ENCODE measurements around the gene PLCB4.
"Not testable (repeated sequence)": the region's sequence is repeated elsewhere in the genome, so short reads cannot be mapped to it uniquely, and the experiment has no call there.

Gene PLCB4

GRCh38 chr20:9068841-9069663 is at the start of gene PLCB4:
TSS of gene PLCB4 (plus strand) at chr20:9069087. CDS start at chr20:9307815, 238,728 bp downstream.
- DNase-seq: no peak

DNA sequence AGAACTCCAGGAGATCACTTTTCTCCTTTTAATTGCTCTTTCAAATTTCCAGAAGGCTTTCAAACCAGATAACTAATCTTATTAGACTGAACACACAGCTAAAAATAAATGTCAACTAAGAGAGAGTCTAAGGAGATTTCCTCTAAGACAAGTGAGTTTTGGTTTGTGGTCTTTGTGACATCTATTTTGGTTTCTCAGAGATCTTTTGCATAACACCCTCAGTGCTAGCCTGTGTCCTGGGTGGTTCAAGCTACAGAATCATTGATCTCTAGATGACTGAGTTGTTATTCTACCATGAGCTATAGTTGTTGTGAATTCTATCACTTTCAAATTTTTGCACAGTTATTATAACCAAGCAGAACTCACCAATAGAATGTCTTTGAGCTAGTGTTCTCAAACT is 49.1 kb upstream of the PLCB4 start:
- no peak for DNase-seq

- no peak for DNase-seq
Observed at GRCh38 chr20:9021216-9021615, 47.7 kb upstream of the PLCB4 start.

DNA sequence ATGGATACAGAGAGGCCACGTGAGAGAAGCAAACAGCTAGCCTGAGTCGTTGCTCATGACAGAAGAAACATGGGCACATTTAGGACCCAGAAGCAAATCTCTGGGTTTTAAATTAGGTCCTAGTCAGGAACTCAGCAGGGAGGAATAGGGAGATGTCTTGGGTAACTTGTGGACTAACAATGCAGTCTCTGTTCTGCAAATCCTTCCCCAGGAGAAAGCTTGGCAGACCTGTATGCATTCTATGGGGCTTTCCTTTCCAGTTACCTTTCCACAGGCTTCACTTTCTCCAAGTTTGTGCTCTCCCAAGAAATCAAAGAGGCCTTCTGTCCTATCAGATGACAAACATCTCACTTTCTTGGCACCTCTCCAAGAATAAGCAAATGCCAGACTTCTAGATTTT is 47.2 kb upstream of the PLCB4 start:
- no peak for DNase-seq

GRCh38 chr20:9022376-9022775 is 46.5 kb upstream of the PLCB4 start:
- no peak for DNase-seq

DNA sequence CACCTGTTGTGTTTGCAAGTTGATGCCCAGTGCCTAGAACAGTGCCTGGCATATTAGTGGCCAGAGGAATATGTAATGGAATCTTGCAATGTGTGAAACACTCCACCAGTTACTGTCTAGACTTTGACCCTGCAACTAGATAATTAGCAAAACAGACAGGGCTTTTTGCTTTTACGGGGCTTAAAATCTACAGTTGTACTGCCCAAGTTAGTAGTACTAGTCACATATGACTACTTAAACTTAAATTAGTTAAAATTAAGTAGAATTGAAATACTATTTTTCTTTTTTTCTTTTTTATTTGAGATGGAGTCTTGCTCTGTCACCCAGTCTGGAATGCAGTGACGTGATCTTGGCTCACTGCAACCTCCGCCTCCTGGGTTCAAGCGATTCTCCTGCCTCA is 44.3 kb upstream of the PLCB4 start:
- DNase-seq: no peak

DNA sequence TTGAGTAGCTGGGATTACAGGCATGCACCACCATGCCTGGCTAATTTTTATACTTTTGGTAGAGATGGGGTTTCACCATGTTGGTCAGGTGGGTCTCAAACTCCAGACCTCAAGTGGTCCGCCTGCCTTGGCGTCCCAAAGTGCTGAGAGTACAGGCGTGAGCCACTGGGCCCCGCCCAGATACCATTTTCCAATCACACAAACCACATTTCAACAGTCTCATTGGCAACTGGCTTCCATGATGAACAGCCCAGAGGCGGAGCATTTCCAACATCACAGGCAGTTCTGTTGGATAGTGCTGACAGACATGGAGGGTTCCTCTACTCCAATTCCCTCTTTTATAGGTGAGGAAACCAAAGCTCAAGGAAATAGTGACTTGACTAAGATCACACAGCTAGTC is 43.9 kb upstream of the PLCB4 start:
- no peak for DNase-seq

- DNase-seq: no peak
Observed at GRCh38 chr20:9025643-9026042, 43.2 kb upstream of the PLCB4 start.

GRCh38 chr20:9027626-9028025 is 41.3 kb upstream of the PLCB4 start:
- DNase-seq: no peak

- DNase-seq: no peak
Observed at GRCh38 chr20:9028419-9028818, 40.5 kb upstream of the PLCB4 start.

DNA sequence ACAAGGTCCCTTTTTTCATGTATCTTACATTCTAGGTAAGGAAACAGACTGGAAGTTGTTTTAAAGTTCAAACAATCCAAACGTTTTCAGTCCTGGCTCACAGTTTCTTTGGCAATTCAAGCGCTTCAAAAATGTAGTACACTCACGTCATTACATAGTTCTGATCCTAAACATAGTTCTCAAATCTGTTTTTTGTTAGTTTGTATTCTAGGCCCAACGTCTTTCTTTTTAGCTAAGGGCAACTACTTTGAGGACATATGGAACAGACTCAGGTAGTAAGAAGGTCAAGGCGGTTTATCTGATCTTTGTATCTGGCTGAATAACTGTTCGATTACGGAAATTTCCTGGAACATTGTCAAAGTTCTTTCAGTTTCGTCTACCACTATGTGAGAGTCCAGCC is 36.9 kb upstream of the PLCB4 start:
- DNase-seq: no peak

DNA sequence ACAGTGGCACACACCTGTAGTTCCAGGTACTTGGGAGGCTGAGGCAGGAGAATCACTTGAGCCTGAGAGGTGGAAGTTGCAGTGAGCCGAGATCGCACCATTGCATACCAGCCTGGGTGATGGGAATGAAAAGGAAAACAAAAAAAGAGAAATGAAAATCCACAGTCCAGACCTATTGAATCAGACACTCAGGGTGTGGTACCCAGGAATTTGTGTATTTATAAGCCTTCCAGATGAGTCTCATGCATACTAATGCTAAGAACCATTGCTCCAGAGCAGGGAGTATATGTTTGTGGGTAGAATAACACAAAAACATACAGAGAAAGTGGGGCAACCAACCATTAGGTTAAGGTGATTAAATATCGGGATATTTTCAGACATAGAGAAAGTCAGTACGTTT is 36.1 kb upstream of the PLCB4 start:
- no peak for DNase-seq

DNA sequence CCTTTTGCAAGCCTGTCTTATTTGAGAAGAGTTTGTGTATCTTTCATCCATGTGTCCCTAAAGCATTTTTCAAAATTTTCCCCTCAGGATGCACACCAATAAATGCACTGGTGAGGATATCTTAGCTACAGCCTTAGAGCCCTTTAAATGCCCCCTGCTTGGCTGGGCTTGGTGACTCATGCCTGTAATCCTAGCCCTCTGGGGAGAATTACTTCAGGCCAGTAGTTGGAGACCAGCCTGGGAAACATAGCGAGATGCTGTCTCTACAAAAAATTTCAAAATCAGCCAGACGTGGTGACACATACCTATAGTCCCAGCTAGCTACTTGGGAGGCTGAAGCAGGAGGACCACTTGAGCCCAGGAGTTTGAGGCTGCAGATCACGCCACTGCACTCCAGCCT is 33.8 kb upstream of the PLCB4 start:
- DNase-seq: no peak

DNA sequence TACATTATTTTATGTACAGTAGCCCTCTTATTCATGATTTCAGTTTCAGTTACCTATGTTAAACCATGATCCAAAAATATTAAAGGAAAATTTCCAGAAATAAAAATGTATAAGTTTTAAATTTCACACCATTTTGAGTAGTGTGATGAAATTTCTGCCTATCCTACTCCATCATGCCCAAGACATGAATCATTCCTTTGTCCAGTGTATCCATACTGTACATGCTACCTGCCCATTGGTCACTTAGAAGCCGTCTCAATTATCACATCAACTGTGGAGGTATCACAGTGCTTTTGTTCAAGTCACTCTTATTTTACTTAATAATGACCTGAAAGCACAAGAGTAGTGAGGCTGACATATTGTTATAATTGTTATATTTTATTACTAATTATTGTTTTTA is 32.3 kb upstream of the PLCB4 start:
- DNase-seq: no peak

- DNase-seq: no peak
Observed at GRCh38 chr20:9038791-9039535, 29.9 kb upstream of the PLCB4 start.

- DNase-seq: no peak
Observed at GRCh38 chr20:9040863-9041524, 27.9 kb upstream of the PLCB4 start.

GRCh38 chr20:9043364-9043763 is 25.5 kb upstream of the PLCB4 start:
- DNase-seq: no peak

DNA sequence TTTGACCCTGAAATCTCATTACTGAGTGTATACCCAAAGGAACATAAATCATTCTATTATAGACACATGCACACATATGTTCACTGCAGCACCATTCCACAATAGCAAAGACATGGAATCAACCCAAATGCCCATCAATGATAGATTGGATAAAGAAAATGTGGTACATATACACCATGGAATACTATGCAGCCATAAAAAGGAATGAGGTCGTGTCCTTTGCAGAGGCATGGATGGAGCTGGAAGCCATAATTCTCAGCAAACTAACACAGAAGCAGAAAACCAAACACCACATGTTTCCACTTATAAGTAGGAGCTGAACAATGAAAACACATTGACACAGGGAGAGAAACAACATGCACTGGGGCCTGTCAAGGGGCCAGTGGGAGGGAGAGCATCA is 21.0 kb upstream of the PLCB4 start:
- not testable (repeated sequence) for DNase-seq

- DNase-seq: no peak
Observed at GRCh38 chr20:9051508-9051907, 17.4 kb upstream of the PLCB4 start.

- DNase-seq: no peak
Observed at GRCh38 chr20:9052136-9052535, 16.8 kb upstream of the PLCB4 start.

GRCh38 chr20:9053108-9053507 is 15.8 kb upstream of the PLCB4 start:
- no peak for DNase-seq

- no peak for DNase-seq
Observed at GRCh38 chr20:9054176-9054575, 14.7 kb upstream of the PLCB4 start.

DNA sequence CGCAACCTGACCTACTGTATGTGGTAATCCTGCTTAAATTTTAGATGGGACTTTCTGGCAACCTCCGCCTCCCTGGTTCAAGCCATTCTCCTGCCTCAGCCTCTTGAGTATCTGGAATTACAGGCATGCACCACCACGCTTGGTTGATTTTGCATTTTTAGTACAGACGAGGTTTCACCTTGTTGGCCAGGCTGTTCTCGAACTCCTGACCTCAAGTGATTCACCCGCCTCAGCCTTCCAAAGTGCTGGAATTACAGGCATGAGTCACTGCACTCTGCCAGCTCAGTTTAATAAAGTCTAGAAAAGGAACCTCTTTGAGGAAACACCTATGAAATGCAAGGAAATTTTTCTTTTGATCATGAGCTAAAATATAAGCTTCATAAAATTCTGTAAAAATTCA is 9.0 kb upstream of the PLCB4 start:
- no peak for DNase-seq

- DNase-seq: no peak
Observed at GRCh38 chr20:9061434-9061833, 7.5 kb upstream of the PLCB4 start.
